NOMO-1 treated with dmso at 0.1 percent for 144 hours (cell line): ENCODE measurements around the gene MYO3B.

Experiments used
- DNase-seq: peaks from one replicate; lab custom pipeline; 2025; ENCODE audit not compliant: unreplicated experiment; lab: John Stamatoyannopoulos, UW

MYO3B gene

DNA sequence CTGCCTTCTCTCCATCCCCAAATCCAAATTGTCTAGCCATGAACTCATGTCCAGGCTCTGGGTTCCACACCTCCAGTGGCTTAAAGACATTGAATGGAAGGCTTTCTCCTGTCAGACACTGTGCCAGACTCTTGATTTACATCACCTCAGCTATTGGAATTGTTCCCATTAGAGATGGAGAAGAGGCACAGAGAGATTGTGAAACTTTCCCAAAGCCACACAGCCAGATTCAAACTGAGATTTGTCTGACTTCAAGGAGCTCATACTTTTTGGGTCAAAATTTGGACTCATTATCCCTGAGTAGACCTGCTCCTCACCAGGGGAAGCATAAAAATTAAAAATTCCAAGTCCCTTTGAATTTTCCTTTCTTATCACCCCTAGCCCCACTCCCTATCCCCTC lies 18.9 kb upstream of the MYO3B start:
- DNase-seq = no peak

DNA sequence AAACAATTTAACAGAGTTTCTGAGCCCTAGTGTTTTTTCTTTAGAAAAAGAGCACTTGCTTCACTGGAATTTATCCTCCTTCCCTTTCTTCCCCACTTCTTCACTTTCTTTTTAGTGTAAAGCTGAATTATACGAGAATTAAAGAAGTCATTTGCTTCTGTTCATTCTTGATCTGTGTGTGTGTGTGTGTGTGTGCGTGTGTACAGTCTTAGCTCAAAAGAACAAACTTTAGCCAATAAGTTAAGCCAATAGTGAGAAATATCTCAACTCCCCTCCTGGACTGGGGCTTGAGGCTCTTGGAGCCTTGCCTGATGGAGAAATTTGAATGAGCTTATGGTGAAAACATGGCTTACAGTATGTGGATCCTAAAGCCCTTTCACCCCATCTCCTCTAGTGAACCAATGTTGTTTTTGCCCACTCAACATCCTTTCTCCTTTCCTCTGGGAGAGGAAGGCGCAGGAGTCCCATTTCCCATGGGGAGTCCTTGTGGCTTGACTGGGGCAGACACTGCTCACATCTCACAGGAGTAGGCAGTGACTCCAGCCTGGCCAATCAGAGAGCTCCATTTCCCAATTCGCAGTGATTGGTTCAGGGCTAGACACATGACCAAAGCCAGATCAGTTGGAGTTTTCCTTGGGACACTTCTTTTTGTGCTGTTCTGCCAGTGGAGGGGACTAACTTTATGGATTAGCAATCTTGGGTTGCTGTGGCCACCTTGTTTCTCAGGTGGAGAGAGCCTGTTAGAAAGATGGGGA lies 16.3 kb upstream of the MYO3B start:
- DNase-seq = no peak

- DNase-seq = no peak
These were observed 15.7 kb upstream of the MYO3B start for GRCh38 chr2:170162271-170162632.

DNA sequence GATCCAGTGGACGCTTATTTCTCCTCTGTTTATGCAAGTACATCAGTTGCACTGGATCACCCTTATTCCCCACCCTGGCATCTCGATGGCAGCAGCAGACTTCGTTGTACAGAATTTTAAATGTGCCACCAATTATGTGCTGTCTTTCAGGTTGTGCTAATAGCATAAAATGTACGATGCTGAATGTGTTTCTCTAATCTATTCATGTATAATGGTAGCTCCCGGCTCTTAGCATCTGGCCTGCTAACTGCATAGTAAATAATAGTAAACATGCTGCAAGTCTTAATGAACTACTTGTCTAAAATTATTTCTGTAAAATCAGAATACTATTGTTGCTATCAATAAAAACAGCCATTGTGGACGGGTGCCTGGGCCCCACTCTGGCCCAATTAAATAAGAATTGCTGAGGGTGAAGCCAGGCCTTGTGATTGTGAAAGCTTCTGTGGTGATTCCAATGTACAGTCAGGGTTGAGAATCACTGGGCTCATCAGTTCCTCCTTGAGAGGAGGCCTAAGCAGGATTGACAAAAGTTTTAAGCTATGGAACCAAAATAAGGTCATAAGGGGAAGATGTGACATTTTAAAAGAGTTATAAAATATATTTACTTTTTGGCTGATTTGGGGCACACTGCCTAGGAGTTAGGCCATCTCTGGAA lies 14.4 kb upstream of the MYO3B start:
- DNase-seq = no peak

GRCh38 chr2:170165129-170165528 lies 12.8 kb upstream of the MYO3B start:
- DNase-seq = no peak

DNA sequence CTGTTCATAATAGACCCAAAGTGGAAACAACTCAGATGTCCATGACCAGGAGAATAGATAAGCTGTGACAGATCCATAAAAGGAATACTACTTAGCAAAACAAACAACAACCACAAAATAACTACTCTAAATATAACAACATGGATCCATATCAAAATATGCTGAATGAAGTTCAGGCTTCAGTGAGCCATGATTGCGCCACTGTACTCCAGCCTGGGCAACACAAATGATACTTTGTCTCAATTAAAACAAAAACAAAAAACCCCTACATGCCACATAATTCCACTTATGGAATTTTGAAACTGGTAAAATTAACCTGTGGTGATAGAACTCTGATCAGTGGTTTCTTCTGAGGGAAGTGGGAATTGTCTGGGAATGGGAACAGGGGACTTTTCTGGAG lies 11.2 kb upstream of the MYO3B start:
- DNase-seq = no peak

GRCh38 chr2:170170281-170171040 lies 7.5 kb upstream of the MYO3B start:
- no peak for DNase-seq

- no peak for DNase-seq
These were observed 1.7 kb upstream of the MYO3B start for GRCh38 chr2:170176212-170176611.

DNA sequence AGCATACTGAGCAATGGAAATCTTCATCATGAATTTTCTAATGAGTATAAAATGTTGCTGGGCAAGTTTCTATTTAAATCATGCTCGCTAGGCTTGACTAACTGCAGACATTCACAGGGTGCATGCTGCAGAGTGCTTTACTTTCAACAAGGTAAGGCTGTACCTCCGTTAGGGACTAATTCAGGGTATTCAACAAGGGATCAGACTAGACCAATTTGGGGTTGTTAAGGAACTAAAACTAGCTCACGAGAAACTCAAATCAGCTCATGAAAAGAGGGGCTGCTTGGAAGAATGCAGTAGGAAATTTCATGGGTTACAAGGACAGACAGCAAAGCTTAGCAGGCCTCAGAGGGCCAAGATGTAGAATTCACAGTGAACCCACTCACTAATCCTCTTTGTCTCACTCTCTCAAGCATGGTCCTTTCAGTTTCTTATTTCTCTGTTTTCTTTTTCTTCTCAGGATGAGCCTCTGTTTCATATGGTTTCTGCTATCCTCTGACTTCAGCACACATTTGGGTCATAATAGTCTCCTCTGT lies 2.2 kb downstream of the MYO3B start:
- no peak for DNase-seq

GRCh38 chr2:170181602-170182001 lies 3.7 kb downstream of the MYO3B start:
- no peak for DNase-seq

- DNase-seq = no peak
These were observed 7.4 kb downstream of the MYO3B start for GRCh38 chr2:170185319-170185718.

DNA sequence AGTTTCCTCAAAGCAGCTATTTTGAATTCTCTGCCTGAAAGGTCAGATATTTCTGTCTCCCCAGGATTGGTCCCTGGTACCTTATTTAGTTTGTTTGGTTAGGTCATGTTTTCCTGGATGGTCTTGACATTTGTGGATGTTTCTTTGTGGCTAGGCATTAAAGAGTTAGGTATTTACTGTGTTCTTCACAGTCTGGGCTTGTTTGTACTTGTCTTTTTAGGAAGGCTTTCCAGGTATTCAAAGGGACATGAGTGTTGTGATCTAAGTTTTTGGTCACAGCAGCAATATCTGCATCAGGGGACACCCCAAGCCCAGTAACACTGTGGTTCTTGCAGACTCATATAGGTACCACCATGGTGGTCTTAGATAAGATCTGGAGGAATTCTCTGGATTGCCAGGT lies 11.8 kb downstream of the MYO3B start:
- no peak for DNase-seq

GRCh38 chr2:170190172-170190571 lies 12.2 kb downstream of the MYO3B start:
- no peak for DNase-seq

DNA sequence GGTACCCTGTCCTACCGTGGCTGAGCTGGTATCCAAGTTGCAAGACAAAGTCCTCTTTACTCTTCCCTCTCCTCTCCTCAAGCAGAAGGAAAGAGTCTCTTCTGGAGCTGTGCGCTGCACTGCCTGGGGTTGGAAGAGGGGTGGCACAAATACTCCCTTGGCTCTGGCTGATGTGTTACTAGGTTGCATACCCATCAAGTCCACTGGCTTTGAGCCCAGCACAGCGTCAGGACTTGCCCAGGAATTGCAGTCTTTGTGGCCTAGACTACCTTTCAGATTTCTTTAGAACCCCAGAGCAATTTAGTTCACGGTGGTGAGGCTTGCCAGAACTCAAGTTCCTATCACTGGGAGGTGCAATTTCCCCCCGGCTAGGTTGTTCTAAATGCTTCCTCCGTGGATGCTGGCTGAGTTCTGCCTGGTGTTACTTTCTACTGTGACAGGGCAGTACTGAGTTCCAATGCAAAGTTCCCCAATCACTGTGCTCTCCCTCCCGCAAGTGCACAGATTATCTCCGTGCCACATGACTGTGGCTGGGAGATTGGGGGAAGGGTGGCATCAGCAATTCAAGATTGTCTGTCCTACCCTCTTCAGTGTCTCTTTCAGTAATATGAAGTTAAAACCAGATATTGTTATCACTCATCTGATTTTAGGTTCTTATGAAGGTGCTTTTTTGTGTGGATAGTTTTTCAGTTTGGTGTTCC lies 13.4 kb downstream of the MYO3B start:
- no peak for DNase-seq

GRCh38 chr2:170196963-170197362 lies 19.0 kb downstream of the MYO3B start:
- no peak for DNase-seq

DNA sequence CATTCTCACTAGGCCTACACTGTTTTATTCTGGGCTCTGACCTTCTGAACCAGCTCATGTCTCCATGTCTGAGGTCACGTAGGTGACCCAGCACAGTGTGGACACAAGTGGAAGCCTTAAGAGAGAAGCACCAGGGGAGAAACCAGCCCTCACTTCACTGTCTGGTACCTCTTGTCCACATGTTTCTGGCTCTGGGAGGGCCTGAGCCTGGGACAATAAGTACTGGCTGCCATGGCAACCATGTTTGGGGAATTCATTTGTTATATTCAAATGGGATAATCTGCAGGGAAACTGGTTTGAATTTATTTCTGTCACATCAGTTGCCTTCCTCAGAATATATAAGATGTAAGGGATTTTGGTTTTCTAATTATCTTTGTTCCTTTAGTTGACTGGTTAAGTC lies 23.3 kb downstream of the MYO3B start:
- no peak for DNase-seq

GRCh38 chr2:170201734-170202393 lies 23.9 kb downstream of the MYO3B start:
- no peak for DNase-seq

- DNase-seq = no peak
These were observed 24.5 kb downstream of the MYO3B start for GRCh38 chr2:170202437-170202836.

DNA sequence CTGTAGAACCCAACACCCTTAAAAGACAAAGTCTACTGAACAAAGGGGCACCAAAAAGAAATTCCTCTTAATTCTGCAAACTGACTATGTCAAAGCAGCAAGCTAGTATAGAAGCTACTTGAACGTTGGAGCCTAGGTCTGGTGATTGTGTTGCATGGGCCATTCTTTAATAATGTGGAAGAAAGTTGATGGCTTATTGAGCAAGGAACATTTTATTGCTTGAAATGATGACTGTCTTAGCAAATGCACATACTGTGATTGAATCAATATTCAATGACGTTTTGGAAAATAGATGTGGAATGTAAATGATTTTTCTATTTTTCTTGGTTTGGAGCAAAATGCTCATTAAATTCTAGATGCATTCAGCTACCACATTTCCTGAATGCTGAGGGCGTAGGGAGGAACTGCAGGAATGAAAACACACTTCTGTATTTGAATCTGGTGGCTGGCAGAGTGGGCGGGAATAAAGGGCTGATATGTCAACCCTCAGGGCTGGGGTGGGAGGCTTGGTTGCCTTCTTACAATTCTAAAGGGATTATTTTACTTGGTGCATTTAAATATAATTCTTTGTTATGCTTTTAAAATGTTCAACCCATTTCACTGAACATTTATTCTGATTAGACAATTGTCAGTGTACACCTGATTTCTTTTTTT lies 26.5 kb downstream of the MYO3B start:
- no peak for DNase-seq

DNA sequence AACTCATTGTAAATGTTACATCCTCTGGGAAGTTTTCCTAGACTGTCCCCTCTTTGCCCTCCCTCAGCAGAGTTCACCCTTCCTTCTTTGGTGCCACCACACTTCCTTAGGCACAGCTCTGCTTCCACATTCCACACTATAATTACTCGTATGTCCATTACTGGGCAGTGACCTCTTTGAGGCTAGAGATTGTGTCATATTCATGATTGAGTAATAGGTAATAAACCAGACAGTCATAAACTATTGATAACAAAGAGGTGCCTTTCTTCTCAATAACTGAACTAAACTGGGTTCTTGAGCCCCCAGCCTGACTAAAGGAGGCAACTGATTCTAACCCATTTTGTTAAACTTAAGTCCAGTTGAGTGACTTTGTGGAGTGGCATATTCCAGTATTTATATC lies 28.3 kb downstream of the MYO3B start:
- DNase-seq = no peak
